Osteocyte (in vitro differentiated cells): ENCODE data around the gene NOD2. TPM values are rescaled to one million over a fixed set of nuclear protein-coding genes. Genes with fewer than 3 reads are reported as not detected.
A peak's percentile ranks its signal among the peaks of the same experiment; 100 is the strongest.

Experiments
- DNase-seq: peaks from one replicate; pipeline ENCODE4 v3.0.0; 2021; ENCODE audit warnings: mixed read lengths; ENCODE audit not compliant: unreplicated experiment; ENCODE audit errors: extremely low spot score
- H3K27ac Mint-ChIP-seq: one replicate; pipeline ENCODE4 v1.8.0; 2021; ENCODE audit warnings: mild to moderate bottlenecking, mixed read lengths; ENCODE audit not compliant: unreplicated experiment
- H3K27me3 Mint-ChIP-seq: one replicate; pipeline ENCODE4 v1.8.0; 2021; ENCODE audit warnings: mixed read lengths; ENCODE audit not compliant: unreplicated experiment
- H3K36me3 Mint-ChIP-seq: one replicate; pipeline ENCODE4 v1.8.0; 2021; ENCODE audit warnings: mixed read lengths; ENCODE audit not compliant: unreplicated experiment
- H3K4me1 Mint-ChIP-seq: one replicate; pipeline ENCODE4 v1.8.0; 2021; ENCODE audit warnings: mixed read lengths; ENCODE audit not compliant: unreplicated experiment
- H3K4me3 Mint-ChIP-seq: one replicate; pipeline ENCODE4 v1.8.0; 2021; ENCODE audit warnings: mild to moderate bottlenecking, moderate library complexity, mixed read lengths; ENCODE audit not compliant: unreplicated experiment
- H3K9me3 Mint-ChIP-seq: one replicate; pipeline ENCODE4 v1.8.0; 2021; ENCODE audit warnings: mixed read lengths; ENCODE audit not compliant: unreplicated experiment
- total RNA-seq: library from RNA; stranded (reverse); gene quantifications from 2 replicates; pipeline ENCODE4 v1.2.1, GENCODE V29; 2021
- TF ChIP-seq, protein P1 (sequence below): fragments of 200-600 bp; sonication (generic); IDR thresholded peaks from 2 replicates; pipeline ENCODE4 v1.5.0; 2021; ENCODE audit warnings: antibody characterized with exemption, mild to moderate bottlenecking, moderate library complexity

Gene NOD2
- total RNA-seq, 1 donor from 2014 or later: not detected

DNA sequence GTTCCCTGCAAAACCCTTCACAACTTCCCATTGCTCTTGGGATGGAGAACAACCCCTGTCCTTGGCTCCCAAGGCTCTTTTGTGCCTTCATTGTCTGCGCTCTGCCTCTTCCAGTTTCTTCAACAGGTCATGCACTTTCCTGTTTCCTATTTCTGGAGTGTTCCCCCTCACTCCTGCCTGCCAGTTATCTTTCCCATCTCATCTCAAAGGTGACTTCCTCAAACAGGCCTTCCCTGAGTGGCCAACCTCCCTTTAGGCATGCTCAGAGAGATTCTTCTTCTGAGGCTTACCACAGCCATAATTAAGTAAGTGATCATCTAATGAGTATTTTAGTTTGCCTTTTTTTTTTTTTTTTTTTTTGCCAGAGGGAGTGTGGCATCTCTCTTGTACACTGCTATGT, 45.6 kb downstream of the NOD2 start:
- H3K4me3 Mint-ChIP-seq: no peak overlapping the region
- TF ChIP-seq, protein P1, sequence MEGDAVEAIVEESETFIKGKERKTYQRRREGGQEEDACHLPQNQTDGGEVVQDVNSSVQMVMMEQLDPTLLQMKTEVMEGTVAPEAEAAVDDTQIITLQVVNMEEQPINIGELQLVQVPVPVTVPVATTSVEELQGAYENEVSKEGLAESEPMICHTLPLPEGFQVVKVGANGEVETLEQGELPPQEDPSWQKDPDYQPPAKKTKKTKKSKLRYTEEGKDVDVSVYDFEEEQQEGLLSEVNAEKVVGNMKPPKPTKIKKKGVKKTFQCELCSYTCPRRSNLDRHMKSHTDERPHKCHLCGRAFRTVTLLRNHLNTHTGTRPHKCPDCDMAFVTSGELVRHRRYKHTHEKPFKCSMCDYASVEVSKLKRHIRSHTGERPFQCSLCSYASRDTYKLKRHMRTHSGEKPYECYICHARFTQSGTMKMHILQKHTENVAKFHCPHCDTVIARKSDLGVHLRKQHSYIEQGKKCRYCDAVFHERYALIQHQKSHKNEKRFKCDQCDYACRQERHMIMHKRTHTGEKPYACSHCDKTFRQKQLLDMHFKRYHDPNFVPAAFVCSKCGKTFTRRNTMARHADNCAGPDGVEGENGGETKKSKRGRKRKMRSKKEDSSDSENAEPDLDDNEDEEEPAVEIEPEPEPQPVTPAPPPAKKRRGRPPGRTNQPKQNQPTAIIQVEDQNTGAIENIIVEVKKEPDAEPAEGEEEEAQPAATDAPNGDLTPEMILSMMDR: no peak
- no peaks in the 10 kb centered on the region for H3K36me3 Mint-ChIP-seq
- H3K27me3 Mint-ChIP-seq: peaks cover 26% of the 10 kb centered on the region
- H3K4me1 Mint-ChIP-seq: peaks cover 19% of the 10 kb centered on the region
- no peak overlapping the region for H3K27ac Mint-ChIP-seq
- H3K9me3 Mint-ChIP-seq: no peaks in the 10 kb centered on the region
- DNase-seq: no peak

DNA sequence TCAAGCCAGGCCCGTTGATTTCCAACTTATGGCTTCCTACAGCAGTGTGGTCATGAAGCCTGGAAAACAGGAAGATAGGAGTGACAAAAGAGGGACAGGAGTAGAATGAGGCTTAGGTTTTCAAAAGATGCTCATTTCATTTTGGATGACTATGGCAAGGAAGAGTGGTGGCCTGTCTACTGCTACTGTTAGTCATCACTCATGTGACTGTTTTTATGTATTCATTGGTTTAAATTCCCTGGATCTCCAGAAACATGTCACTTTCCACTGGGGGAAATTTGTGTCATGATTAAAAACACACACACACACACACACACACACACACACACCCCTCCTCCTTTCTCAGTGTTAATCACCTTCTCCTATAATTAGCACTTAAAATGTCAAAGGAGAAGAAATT, 47.3 kb downstream of the NOD2 start:
- H3K27me3 Mint-ChIP-seq: peaks cover 16% of the 10 kb centered on the region

DNA sequence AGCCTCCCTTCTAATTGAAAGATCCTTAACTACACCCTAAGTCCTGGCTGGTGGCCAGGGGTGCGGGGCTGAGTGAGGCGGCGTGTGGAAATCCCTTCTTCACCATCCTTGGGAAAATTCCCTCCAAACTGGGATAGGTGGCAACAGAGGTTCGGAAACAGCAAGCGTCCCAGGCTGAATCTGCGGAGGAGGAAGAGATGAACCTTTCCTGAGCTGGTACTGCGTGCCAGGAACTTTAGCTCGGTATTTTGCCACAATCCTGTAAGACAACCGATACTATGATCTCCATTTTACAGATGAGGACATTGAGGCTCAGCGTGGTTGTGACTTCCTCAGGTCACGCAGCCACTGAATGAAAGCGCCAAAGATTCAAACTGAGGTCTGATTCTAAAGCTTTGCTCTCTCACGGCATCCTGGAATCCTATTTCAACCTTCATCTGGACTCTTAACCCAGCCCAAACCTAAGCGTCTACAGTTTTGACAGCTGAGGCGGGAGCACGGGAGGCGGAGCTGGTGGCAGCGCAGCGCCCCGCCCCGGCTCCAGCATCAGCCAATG, 47.9 kb downstream of the NOD2 start:
- peaks cover 20% of the 10 kb centered on the region for H3K4me1 Mint-ChIP-seq
- no peaks in the 10 kb centered on the region for H3K9me3 Mint-ChIP-seq
- TF ChIP-seq, protein P1: no peak
- peak overlapping the region; percentile 78 for H3K27ac Mint-ChIP-seq
- peaks cover 12% of the 10 kb centered on the region for H3K27me3 Mint-ChIP-seq
- H3K36me3 Mint-ChIP-seq: peaks cover 7% of the 10 kb centered on the region
- DNase-seq: no peak
- peak overlapping the region; percentile 67 for H3K4me3 Mint-ChIP-seq

More for the DNA sequence above, 47.3 kb downstream of the NOD2 start:
- TF ChIP-seq, protein P1: no peak
- Mint-ChIP-seq H3K4me1 (peaks cover 20% of the 10 kb centered on the region), H3K36me3 (peaks cover 7% of the 10 kb centered on the region), H3K9me3 (no peaks in the 10 kb centered on the region), H3K27ac (no peak overlapping the region), H3K4me3 (no peak overlapping the region)
- DNase-seq: no peak

DNA sequence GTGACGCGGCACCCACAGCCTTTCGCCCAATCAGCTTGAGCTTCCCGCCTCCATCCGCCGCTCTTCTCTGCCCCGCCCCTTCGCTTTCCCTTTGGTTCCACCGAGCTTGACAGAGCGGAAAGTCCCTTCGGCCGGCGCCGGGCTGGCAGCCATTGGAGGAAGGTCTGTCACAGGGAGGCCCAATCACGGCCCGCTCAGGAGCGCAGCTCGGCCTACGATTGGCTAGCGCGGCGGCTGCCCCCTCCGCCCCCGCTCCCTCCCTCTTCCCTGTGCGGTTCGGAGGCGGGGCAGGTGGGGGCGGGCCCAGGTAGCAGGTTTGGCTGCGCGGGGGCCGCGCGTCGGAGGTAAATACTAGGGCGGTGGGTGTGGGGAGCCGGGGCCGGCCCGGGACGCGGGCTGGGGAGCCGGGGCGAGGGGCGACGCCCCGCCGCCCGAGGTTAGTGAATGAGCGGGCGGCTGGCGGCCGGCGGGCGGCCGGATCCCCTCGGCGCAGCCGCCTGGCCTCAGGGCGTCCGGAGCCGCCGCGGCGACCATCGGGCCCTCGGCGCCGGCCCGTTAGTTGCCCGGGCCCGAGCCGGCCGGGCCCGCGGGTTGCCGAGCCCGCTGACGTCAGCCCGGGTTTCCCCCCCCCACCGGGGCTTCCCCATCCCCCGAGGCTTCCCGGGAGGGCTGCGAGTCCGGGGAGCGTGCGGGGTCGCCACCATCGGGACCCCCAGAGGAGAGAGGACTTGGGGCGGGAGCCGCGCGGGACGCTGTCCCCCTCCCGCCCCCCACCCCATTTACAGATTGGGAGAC, 48.6 kb downstream of the NOD2 start, which contains the start of gene CYLD:
TSS of gene CYLD (plus strand) at position 306 of the 795 bp plus-strand sequence. CDS start 7,613 bp downstream, outside the sequence.
- peak within 1 kb of the TSS; percentile 78 for H3K27ac Mint-ChIP-seq
- TF ChIP-seq, protein P1: no peak
- peaks cover 20% of the 10 kb centered on the region for H3K4me1 Mint-ChIP-seq
- H3K27me3 Mint-ChIP-seq: peaks cover 9% of the 10 kb centered on the region
- peaks cover 7% of the 10 kb centered on the region for H3K36me3 Mint-ChIP-seq
- peak within 1 kb of the TSS; percentile 78 for H3K4me3 Mint-ChIP-seq
- no peaks in the 10 kb centered on the region for H3K9me3 Mint-ChIP-seq
- peak; percentile 100 for DNase-seq

DNA sequence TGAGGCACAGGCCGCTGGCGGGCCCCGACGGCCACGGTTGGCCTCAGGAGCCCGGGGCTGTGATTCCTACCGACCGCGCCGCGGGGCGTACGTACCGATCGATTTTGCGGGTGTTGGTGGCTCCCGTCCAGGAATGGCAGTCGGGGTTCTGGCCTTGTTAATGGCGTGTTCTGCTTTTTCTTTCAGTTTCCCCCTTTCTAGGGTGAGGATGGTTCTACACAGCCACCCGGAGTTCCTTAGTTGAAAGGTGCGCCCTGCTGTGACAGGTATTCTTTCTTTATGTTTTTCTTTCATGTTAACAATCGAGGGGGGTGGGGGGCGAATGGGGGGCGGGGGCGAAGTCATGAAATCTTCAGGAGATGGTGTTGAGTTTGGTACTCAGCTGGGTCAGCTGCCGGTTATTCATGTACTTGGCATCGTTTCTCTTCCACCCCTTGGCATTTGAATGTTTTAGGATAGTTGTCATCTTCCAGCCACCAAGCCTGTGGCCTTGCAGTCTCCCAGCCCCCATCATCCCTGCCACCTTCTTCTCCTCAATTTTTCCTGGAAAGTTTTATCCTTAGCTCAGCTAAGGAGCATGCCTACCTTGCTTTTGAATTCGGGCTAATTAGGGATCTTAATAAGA, 49.3 kb downstream of the NOD2 start:
- peaks cover 9% of the 10 kb centered on the region for H3K36me3 Mint-ChIP-seq
- peaks cover 4% of the 10 kb centered on the region for H3K27me3 Mint-ChIP-seq
- TF ChIP-seq, protein P1: no peak
- no peak for DNase-seq
- H3K4me3 Mint-ChIP-seq: peak overlapping the region; percentile 78
- H3K4me1 Mint-ChIP-seq: peaks cover 22% of the 10 kb centered on the region
- H3K9me3 Mint-ChIP-seq: no peaks in the 10 kb centered on the region
- peak overlapping the region; percentile 66 for H3K27ac Mint-ChIP-seq
